Measurements from ENCODE around the gene PCDH9.

The PCDH9 gene

GRCh38 chr13:66343224-66343828 is 886.8 kb downstream of the PCDH9 start:
- H2AFZ ChIP-seq (ENCODE audit: low read depth, low read length, severe bottlenecking), result no peak overlapping the region
- H3F3A ChIP-seq (ENCODE audit: insufficient read depth), result no peaks in the 10 kb centered on the region
- H3K9me2 ChIP-seq (replicated peaks; ENCODE audit: insufficient read depth, low read length), result no peaks in the 10 kb centered on the region
- H3K27ac ChIP-seq (ENCODE audit: low read depth, low read length), result no peak overlapping the region
- H3K9me3 ChIP-seq (ENCODE audit: insufficient read depth, low read length), result no peaks in the 10 kb centered on the region
- no peak overlapping the region for H3K4me3 ChIP-seq (ENCODE audit: insufficient read depth, low read length, poor library complexity, severe bottlenecking)
- H3K36me3 ChIP-seq (ENCODE audit: low read length), result no peaks in the 10 kb centered on the region
- H4K20me1 ChIP-seq (ENCODE audit: low read depth, low read length), result no peaks in the 10 kb centered on the region
- no peak overlapping the region for H3K9ac ChIP-seq (ENCODE audit: low read length)
- H3K4me2 ChIP-seq (ENCODE audit: low read depth, low read length, poor library complexity, severe bottlenecking), result no peak overlapping the region
- TF ChIP-seq, protein P1, sequence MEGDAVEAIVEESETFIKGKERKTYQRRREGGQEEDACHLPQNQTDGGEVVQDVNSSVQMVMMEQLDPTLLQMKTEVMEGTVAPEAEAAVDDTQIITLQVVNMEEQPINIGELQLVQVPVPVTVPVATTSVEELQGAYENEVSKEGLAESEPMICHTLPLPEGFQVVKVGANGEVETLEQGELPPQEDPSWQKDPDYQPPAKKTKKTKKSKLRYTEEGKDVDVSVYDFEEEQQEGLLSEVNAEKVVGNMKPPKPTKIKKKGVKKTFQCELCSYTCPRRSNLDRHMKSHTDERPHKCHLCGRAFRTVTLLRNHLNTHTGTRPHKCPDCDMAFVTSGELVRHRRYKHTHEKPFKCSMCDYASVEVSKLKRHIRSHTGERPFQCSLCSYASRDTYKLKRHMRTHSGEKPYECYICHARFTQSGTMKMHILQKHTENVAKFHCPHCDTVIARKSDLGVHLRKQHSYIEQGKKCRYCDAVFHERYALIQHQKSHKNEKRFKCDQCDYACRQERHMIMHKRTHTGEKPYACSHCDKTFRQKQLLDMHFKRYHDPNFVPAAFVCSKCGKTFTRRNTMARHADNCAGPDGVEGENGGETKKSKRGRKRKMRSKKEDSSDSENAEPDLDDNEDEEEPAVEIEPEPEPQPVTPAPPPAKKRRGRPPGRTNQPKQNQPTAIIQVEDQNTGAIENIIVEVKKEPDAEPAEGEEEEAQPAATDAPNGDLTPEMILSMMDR (IDR thresholded peaks at IDR 0.05; ENCODE audit: insufficient read depth, low read length, poor library complexity, severe bottlenecking), result no peak
- TF ChIP-seq EZH2phosphoT487 (conservative IDR thresholded peaks at IDR 0.05; ENCODE audit: low read length), result no peak
- no peaks in the 10 kb centered on the region for H3K79me2 ChIP-seq (ENCODE audit: insufficient read depth, low read length)
- H3K27me3 ChIP-seq (ENCODE audit: low read length), result no peaks in the 10 kb centered on the region

DNA sequence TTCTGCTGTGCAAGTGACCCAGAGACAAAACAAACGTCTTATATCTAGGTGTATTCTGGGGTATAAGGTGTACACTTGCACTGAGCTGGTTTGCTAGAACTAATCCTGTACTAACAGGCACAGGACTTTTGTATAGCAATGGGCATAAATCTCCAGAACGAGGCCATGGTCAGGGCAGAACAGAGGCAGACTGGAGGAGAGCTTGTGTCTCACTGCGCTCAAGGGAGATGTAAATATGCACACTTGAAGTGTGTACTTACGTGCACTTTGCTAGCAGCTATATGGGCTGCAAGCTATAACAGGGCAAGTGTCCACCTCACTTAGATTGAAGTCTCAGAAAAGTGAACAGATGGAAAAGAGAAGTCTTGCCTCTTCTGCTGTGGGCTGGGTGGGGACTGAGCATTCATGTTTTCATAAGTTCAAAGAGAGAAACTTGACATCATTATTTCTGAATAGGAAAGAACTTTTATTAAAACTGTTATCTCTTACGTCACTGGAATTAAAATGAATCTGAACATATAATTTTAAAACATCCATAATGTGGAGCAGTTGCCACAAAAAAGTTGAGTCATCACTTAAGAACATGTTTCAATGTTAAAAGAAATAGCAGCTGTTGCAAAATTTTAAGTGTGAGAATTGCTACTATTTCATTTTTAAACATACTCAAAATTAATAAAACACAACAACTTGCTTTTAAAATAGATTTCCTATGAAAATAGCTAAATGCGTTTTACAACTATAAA is 888.3 kb downstream of the PCDH9 start:
- Histone ChIP-seq H3K9me2 (replicated peaks; ENCODE audit: insufficient read depth, low read length) (no peaks in the 10 kb centered on the region), H3K36me3 (ENCODE audit: low read length) (no peaks in the 10 kb centered on the region), H2AFZ (ENCODE audit: low read depth, low read length, severe bottlenecking) (no peak overlapping the region), H3F3A (ENCODE audit: insufficient read depth) (no peaks in the 10 kb centered on the region), H3K9ac (ENCODE audit: low read length) (no peak overlapping the region), H3K79me2 (ENCODE audit: insufficient read depth, low read length) (no peaks in the 10 kb centered on the region), H3K9me3 (ENCODE audit: insufficient read depth, low read length) (no peaks in the 10 kb centered on the region), H3K4me2 (ENCODE audit: low read depth, low read length, poor library complexity, severe bottlenecking) (no peak overlapping the region), H3K27me3 (ENCODE audit: low read length) (no peaks in the 10 kb centered on the region), H4K20me1 (ENCODE audit: low read depth, low read length) (no peaks in the 10 kb centered on the region), H3K4me3 (ENCODE audit: insufficient read depth, low read length, poor library complexity, severe bottlenecking) (no peak overlapping the region), H3K27ac (ENCODE audit: low read depth, low read length) (no peak overlapping the region)
- TF ChIP-seq, protein P1 (IDR thresholded peaks at IDR 0.05; ENCODE audit: insufficient read depth, low read length, poor library complexity, severe bottlenecking), result no peak
- no peak for TF ChIP-seq EZH2phosphoT487 (conservative IDR thresholded peaks at IDR 0.05; ENCODE audit: low read length)

GRCh38 chr13:66339214-66339613 is 890.9 kb downstream of the PCDH9 start:
- Histone ChIP-seq H4K20me1 (ENCODE audit: low read depth, low read length) (no peaks in the 10 kb centered on the region), H2AFZ (ENCODE audit: low read depth, low read length, severe bottlenecking) (no peak overlapping the region), H3K79me2 (ENCODE audit: insufficient read depth, low read length) (no peaks in the 10 kb centered on the region), H3K36me3 (ENCODE audit: low read length) (no peaks in the 10 kb centered on the region), H3K9me3 (ENCODE audit: insufficient read depth, low read length) (no peaks in the 10 kb centered on the region), H3K9me2 (replicated peaks; ENCODE audit: insufficient read depth, low read length) (no peaks in the 10 kb centered on the region), H3K27ac (ENCODE audit: low read depth, low read length) (no peak overlapping the region), H3K4me3 (ENCODE audit: insufficient read depth, low read length, poor library complexity, severe bottlenecking) (no peak overlapping the region), H3K27me3 (ENCODE audit: low read length) (no peaks in the 10 kb centered on the region), H3F3A (ENCODE audit: insufficient read depth) (no peaks in the 10 kb centered on the region), H3K9ac (ENCODE audit: low read length) (no peak overlapping the region), H3K4me2 (ENCODE audit: low read depth, low read length, poor library complexity, severe bottlenecking) (no peak overlapping the region)
- TF ChIP-seq, protein P1 (IDR thresholded peaks at IDR 0.05; ENCODE audit: insufficient read depth, low read length, poor library complexity, severe bottlenecking), result no peak
- no peak for TF ChIP-seq EZH2phosphoT487 (conservative IDR thresholded peaks at IDR 0.05; ENCODE audit: low read length)

All from SU-DHL-6 (cell line).